GM23248 (cell line): ENCODE measurements around the gene AKR7A2. TPM values are rescaled to one million over a fixed set of nuclear protein-coding genes. Genes with fewer than 3 reads are reported as not detected.

Source experiments
- DNase-seq: peaks from one replicate; pipeline ENCODE4 v3.0.0-alpha.2; 2015
- H2AFZ ChIP-seq: fragments of 200-600 bp; sonication (generic); 2 replicates; pipeline ENCODE4 v1.6.1; 2016; ENCODE audit warnings: antibody characterized with exemption
- H3F3A ChIP-seq: fragments of 200-600 bp; sonication (generic); 2 replicates; pipeline ENCODE4 v1.6.1; 2016; ENCODE audit warnings: mild to moderate bottlenecking, antibody characterized with exemption, mixed run types; ENCODE audit not compliant: insufficient read depth
- H3K27ac ChIP-seq: fragments of 200-600 bp; sonication (generic); 2 replicates; pipeline ENCODE4 v1.5.1; 2016; ENCODE audit warnings: mild to moderate bottlenecking
- H3K27me3 ChIP-seq: fragments of 200-600 bp; sonication (generic); replicated peaks from 2 replicates; pipeline ENCODE4 v1.6.1; 2016; ENCODE audit warnings: mild to moderate bottlenecking; ENCODE audit not compliant: insufficient read depth
- H3K36me3 ChIP-seq: fragments of 200-600 bp; sonication (generic); 2 replicates; pipeline ENCODE4 v1.6.1; 2016; ENCODE audit warnings: low read depth, mild to moderate bottlenecking
- H3K4me1 ChIP-seq: fragments of 200-600 bp; sonication (generic); 2 replicates; pipeline ENCODE4 v1.6.1; 2016; ENCODE audit warnings: mild to moderate bottlenecking; ENCODE audit not compliant: insufficient read depth
- H3K4me2 ChIP-seq: fragments of 200-600 bp; sonication (generic); one replicate; pipeline ENCODE4 v1.6.1; 2016; ENCODE audit warnings: mild to moderate bottlenecking; ENCODE audit not compliant: unreplicated experiment
- H3K4me3 ChIP-seq: fragments of 200-600 bp; sonication (generic); 2 replicates; pipeline ENCODE4 v1.5.1; 2016; ENCODE audit warnings: mild to moderate bottlenecking
- H3K79me2 ChIP-seq: fragments of 200-600 bp; sonication (generic); 2 replicates; pipeline ENCODE4 v1.6.1; 2016; ENCODE audit warnings: mild to moderate bottlenecking; ENCODE audit not compliant: insufficient read depth
- H3K9ac ChIP-seq: fragments of 200-600 bp; sonication (generic); 2 replicates; pipeline ENCODE4 v1.6.1; 2016; ENCODE audit warnings: mild to moderate bottlenecking
- H3K9me2 ChIP-seq: fragments of 200-600 bp; sonication (generic); 2 replicates; pipeline ENCODE4 v1.6.1; 2016; ENCODE audit warnings: mixed run types, mild to moderate bottlenecking, moderate library complexity; ENCODE audit not compliant: insufficient read depth
- H3K9me3 ChIP-seq: fragments of 200-600 bp; sonication (generic); one replicate; pipeline ENCODE4 v1.6.1; 2017; ENCODE audit warnings: low read depth
- H4K20me1 ChIP-seq: fragments of 200-600 bp; sonication (generic); 2 replicates; pipeline ENCODE4 v1.6.0; 2016; ENCODE audit not compliant: insufficient read depth
- EZH2 ChIP-seq: fragments of 200-600 bp; sonication (generic); IDR thresholded peaks from 2 replicates; pipeline ENCODE4 v1.6.1; 2018; ENCODE audit warnings: antibody characterized with exemption, mild to moderate bottlenecking; ENCODE audit not compliant: insufficient read depth, poor library complexity, severe bottlenecking
- EZH2phosphoT487 ChIP-seq: fragments of 200-600 bp; sonication (generic); IDR thresholded peaks from 2 replicates; pipeline ENCODE4 v1.6.1; 2018; ENCODE audit warnings: antibody characterized with exemption, moderate library complexity, mild to moderate bottlenecking, low read depth; ENCODE audit not compliant: insufficient read depth
- in situ Hi-C: fragments of 300-500 bp; cut with MboI; formaldehyde crosslinking; loops from 2 replicates; pipeline ENCODE4 v1.15.0; 2020
- polyA plus RNA-seq: library from polyadenylated mRNA; unstranded; fragments of >200 nt; fragmentation: Nextera tagmentation; extraction: Ambion mirVana; gene quantifications from 2 replicates; pipeline ENCODE4 v1.2.1, GENCODE V29; 2016
- small RNA-seq: library from RNA; depleted of rRNA; stranded (forward); fragments of <200 nt; gene quantifications from one replicate; pipeline ENCODE3, GENCODE V24; 2014; ENCODE audit warnings: low read depth, low replicate concordance
- total RNA-seq: library from RNA; depleted of rRNA; stranded (reverse); fragments of >200 nt; shearing (Covaris generic); gene quantifications from 2 replicates; pipeline ENCODE4 v1.2.3, GENCODE V29; 2014; rRNA removed

Gene AKR7A2
- total and polyA plus RNA-seq, 2 experiments from 2014 or later = 93.1 to 97.1 TPM

- H3K9me2 ChIP-seq = no peaks in the 10 kb centered on the region
- in situ Hi-C loops = no loop called here
- no peak overlapping the region for H3K4me3 ChIP-seq
- TF ChIP-seq EZH2 = no peak
- TF ChIP-seq EZH2phosphoT487 = no peak
- no peak overlapping the region for H2AFZ ChIP-seq
- H3K27me3 ChIP-seq = no peaks in the 10 kb centered on the region
- no peak overlapping the region for H3K9ac ChIP-seq
- no peak for DNase-seq
- H3K79me2 ChIP-seq = peaks cover 69% of the 10 kb centered on the region
- no peak overlapping the region for H3K27ac ChIP-seq
- H3K4me1 ChIP-seq = peaks cover 30% of the 10 kb centered on the region
- no peak overlapping the region for H3K4me2 ChIP-seq
- peaks cover 8% of the 10 kb centered on the region for H3F3A ChIP-seq
- H3K36me3 ChIP-seq = peaks cover 15% of the 10 kb centered on the region; the same call in 1 of the 2 replicates
- H3K9me3 ChIP-seq = no peaks in the 10 kb centered on the region
- H4K20me1 ChIP-seq = no peaks in the 10 kb centered on the region; the same call in none of the 2 replicates
Measured at GRCh38 chr1:19254416-19254815, 57.5 kb downstream of the AKR7A2 start.

Small RNA genes lying within 50 kb of the gene (small RNA-seq; reads per million reads assigned to genes)
- not detected for gene RNU6-1099P

Other genes with a start within 250 kb of the AKR7A2 start
- gene UBR4, start 101.9 kb downstream of the AKR7A2 start, total RNA-seq = 63.7 and 69.9 TPM in 2 replicates
- 45.4 and 49.4 TPM in 2 replicates for gene UBR4, start 101.9 kb downstream of the AKR7A2 start, polyA plus RNA-seq
- gene EMC1, start 60.6 kb downstream of the AKR7A2 start, total RNA-seq = 58.7 and 69.4 TPM in 2 replicates
- gene EMC1, start 60.6 kb downstream of the AKR7A2 start, polyA plus RNA-seq = 54.5 and 56.9 TPM in 2 replicates
- gene MRTO4, start 60.3 kb downstream of the AKR7A2 start, total RNA-seq = 26.9 and 37.1 TPM in 2 replicates
- gene MRTO4, start 60.3 kb downstream of the AKR7A2 start, polyA plus RNA-seq = 36.6 and 38.4 TPM in 2 replicates
- gene AKR7A3, start 23.4 kb downstream of the AKR7A2 start, total RNA-seq = 0.11 and 0.51 TPM in 2 replicates
- 0.18 and 0.24 TPM in 2 replicates for gene AKR7A3, start 23.4 kb downstream of the AKR7A2 start, polyA plus RNA-seq
- 16.2 and 20.5 TPM in 2 replicates for gene SLC66A1, start 182 bp upstream of the AKR7A2 start, total RNA-seq
- 13.1 and 13.5 TPM in 2 replicates for gene SLC66A1, start 182 bp upstream of the AKR7A2 start, polyA plus RNA-seq
- 188 and 229 TPM in 2 replicates for gene CAPZB, start 173.4 kb upstream of the AKR7A2 start, total RNA-seq
- 494 and 506 TPM in 2 replicates for gene CAPZB, start 173.4 kb upstream of the AKR7A2 start, polyA plus RNA-seq